HL-60 (cell line): Measurements from ENCODE around the gene ANTXR1.

Experiments
- CTCF ChIP-seq: IDR thresholded peaks from one replicate; pipeline ENCODE4 v1.5.1; 2011; ENCODE audit warnings: low read length, control low read depth, inconsistent platforms; ENCODE audit not compliant: insufficient read depth
- POLR2AphosphoS5 ChIP-seq: IDR thresholded peaks from 2 replicates; pipeline ENCODE4 v1.6.1; 2012; ENCODE audit warnings: low read depth

GRCh38 chr2:69168144-69168813 is 155.3 kb downstream of the ANTXR1 start:
- TF ChIP-seq CTCF (no peak), POLR2AphosphoS5 (no peak)
